Vagina (tissue), 2 donors: ENCODE results near the gene ADARB2. TPM values are rescaled to one million over a fixed set of nuclear protein-coding genes. Genes with fewer than 3 reads are reported as not detected.

ENCODE experiments used
- DNase-seq, 2 donors: peaks; one replicate each; pipeline ENCODE4 v3.0.0-alpha.2; 2017; ENCODE audit errors: extremely low spot score in 2 of 2
- H3K27ac ChIP-seq: fragments of 200-600 bp; sonication (generic); one replicate; pipeline ENCODE4 v1.5.1; 2019
- H3K27me3 ChIP-seq: fragments of 200-600 bp; sonication (generic); one replicate; pipeline ENCODE4 v1.5.1; 2019
- H3K36me3 ChIP-seq, 2 donors: fragments of 200-600 bp; sonication (generic); one replicate each; pipeline ENCODE4 v1.5.1; 2017 to 2019
- H3K4me1 ChIP-seq: fragments of 200-600 bp; sonication (generic); one replicate; pipeline ENCODE4 v1.5.1; 2019
- H3K4me3 ChIP-seq, 2 donors: fragments of 200-600 bp; sonication (generic); 1 replicate in 1 of 2; 2 replicates in 1 of 2; pipeline ENCODE4 v1.5.1; 2016 to 2019
- H3K9me3 ChIP-seq: fragments of 200-600 bp; sonication (generic); one replicate; pipeline ENCODE4 v1.5.1; 2019
- CTCF ChIP-seq, 3 experiments: fragments of 450-650 bp in 2 of 3; fragments of 200-600 bp in 1 of 3; sonication (generic) in 1 of 3; IDR thresholded peaks; one replicate each; pipeline ENCODE4 v1.5.1; 2017 to 2019; ENCODE audit warnings: antibody characterized with exemption in 3 of 3, mild to moderate bottlenecking in 2 of 3, moderate library complexity in 2 of 3
- POLR2A ChIP-seq, 2 donors: fragments of 450-650 bp; IDR thresholded peaks; one replicate each; pipeline ENCODE4 v1.6.1; 2017; ENCODE audit warnings: antibody characterized with exemption in 2 of 2, mild to moderate bottlenecking in 2 of 2, moderate library complexity in 2 of 2
- POLR2AphosphoS5 ChIP-seq, 2 donors: sonication (generic); formaldehyde crosslinking; IDR thresholded peaks; one replicate each; pipeline ENCODE4 v1.9.0; 2017; ENCODE audit warnings: antibody characterized with exemption in 2 of 2, mild to moderate bottlenecking in 2 of 2, low read depth in 1 of 2; ENCODE audit not compliant: insufficient read depth in 1 of 2
- intact Hi-C: fragments of 100-400 bp; cut with DNase I; formaldehyde crosslinking; loops from one replicate; pipeline ENCODE4 v1.15.1; 2023
- total RNA-seq: library from RNA; depleted of rRNA; stranded (reverse); fragments of >200 nt; gene quantifications from one replicate; pipeline ENCODE4 v1.2.3, GENCODE V29; 2016

Gene ADARB2
- total RNA-seq, 1 donor from 2014 or later, result 3.4 TPM

GRCh38 chr10:1509011-1509530 is 228.3 kb downstream of the ADARB2 start:
- H3K4me1 ChIP-seq, result no peaks in the 10 kb centered on the region
- H3K4me3 ChIP-seq, result no peak overlapping the region
- H3K9me3 ChIP-seq, result no peaks in the 10 kb centered on the region
- TF ChIP-seq POLR2A (IDR thresholded peaks at IDR 0.05) (no peak), CTCF (IDR thresholded peaks at IDR 0.05) (no peak), POLR2AphosphoS5 (IDR thresholded peaks at IDR 0.05; ENCODE audit: insufficient read depth in 1 of 2, low read depth in 1 of 2) (no peak)
- intact Hi-C loops, result no loop called here
- no peaks in the 10 kb centered on the region for H3K27me3 ChIP-seq
- H3K36me3 ChIP-seq, result no peaks in the 10 kb centered on the region
- no peak for DNase-seq
- H3K27ac ChIP-seq, result no peak overlapping the region

GRCh38 chr10:1508096-1508495 is 229.2 kb downstream of the ADARB2 start:
- H3K27me3 ChIP-seq, result no peaks in the 10 kb centered on the region
- no peak overlapping the region for H3K27ac ChIP-seq
- peak in 1 of 2 donors; percentile 84 for DNase-seq
- H3K4me3 ChIP-seq, result no peak overlapping the region
- H3K4me1 ChIP-seq, result no peaks in the 10 kb centered on the region
- no peak for TF ChIP-seq POLR2AphosphoS5 (IDR thresholded peaks at IDR 0.05; ENCODE audit: insufficient read depth in 1 of 2, low read depth in 1 of 2)
- no peaks in the 10 kb centered on the region for H3K36me3 ChIP-seq
- intact Hi-C loops, result no loop called here
- no peaks in the 10 kb centered on the region for H3K9me3 ChIP-seq

- Histone ChIP-seq H3K27ac (no peak overlapping the region), H3K9me3 (no peaks in the 10 kb centered on the region), H3K4me3 (no peak overlapping the region), H3K27me3 (no peaks in the 10 kb centered on the region), H3K36me3 (no peaks in the 10 kb centered on the region), H3K4me1 (no peaks in the 10 kb centered on the region)
- peak in 1 of 2 donors; percentile 87 for DNase-seq
- intact Hi-C loops, result no loop called here
- no peak for TF ChIP-seq POLR2AphosphoS5 (IDR thresholded peaks at IDR 0.05; ENCODE audit: insufficient read depth in 1 of 2, low read depth in 1 of 2)
- TF ChIP-seq POLR2A (IDR thresholded peaks at IDR 0.05), result no peak
- no peak for TF ChIP-seq CTCF (IDR thresholded peaks at IDR 0.05)
Observed at GRCh38 chr10:1507436-1507835, 229.9 kb downstream of the ADARB2 start.

- DNase-seq, result no peak
- H3K4me3 ChIP-seq, result no peak overlapping the region
- intact Hi-C loops, result no loop called here
- no peaks in the 10 kb centered on the region for H3K27me3 ChIP-seq
- H3K36me3 ChIP-seq, result no peaks in the 10 kb centered on the region
- no peaks in the 10 kb centered on the region for H3K4me1 ChIP-seq
- H3K9me3 ChIP-seq, result no peaks in the 10 kb centered on the region
- TF ChIP-seq POLR2A (IDR thresholded peaks at IDR 0.05) (no peak), CTCF (IDR thresholded peaks at IDR 0.05) (no peak), POLR2AphosphoS5 (IDR thresholded peaks at IDR 0.05; ENCODE audit: insufficient read depth in 1 of 2, low read depth in 1 of 2) (no peak)
- H3K27ac ChIP-seq, result no peak overlapping the region
Observed at GRCh38 chr10:1504940-1505339, 232.4 kb downstream of the ADARB2 start.

DNA sequence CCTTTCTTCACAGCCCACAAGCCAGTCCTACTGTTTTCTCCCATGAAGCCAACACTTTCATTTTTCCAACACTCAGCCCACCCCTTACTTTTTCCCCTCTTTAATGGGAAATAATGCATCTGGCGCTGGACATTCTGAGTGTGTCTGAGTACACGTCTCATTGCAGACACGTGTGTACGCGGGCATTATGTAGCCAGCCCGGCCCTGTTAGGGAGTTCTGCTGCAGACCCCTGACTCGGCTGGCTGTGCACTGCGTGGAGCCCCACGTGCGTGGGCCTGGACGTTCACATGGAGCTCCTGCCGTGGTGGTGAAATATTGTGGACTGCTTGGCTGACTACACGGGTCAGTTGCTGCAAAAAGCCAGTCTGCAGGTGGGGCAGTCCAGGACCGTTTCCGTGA is 233.0 kb downstream of the ADARB2 start:
- Histone ChIP-seq H3K36me3 (no peaks in the 10 kb centered on the region), H3K9me3 (no peaks in the 10 kb centered on the region), H3K4me3 (no peak overlapping the region), H3K27ac (no peak overlapping the region), H3K4me1 (no peaks in the 10 kb centered on the region), H3K27me3 (no peaks in the 10 kb centered on the region)
- intact Hi-C loops, result no loop called here
- no peak for DNase-seq
- no peak for TF ChIP-seq POLR2AphosphoS5 (IDR thresholded peaks at IDR 0.05; ENCODE audit: insufficient read depth in 1 of 2, low read depth in 1 of 2)
- TF ChIP-seq CTCF (IDR thresholded peaks at IDR 0.05), result no peak
- TF ChIP-seq POLR2A (IDR thresholded peaks at IDR 0.05), result no peak
